ENCODE data around the gene B3GLCT. TPM values are rescaled to one million over a fixed set of nuclear protein-coding genes. Genes with fewer than 3 reads are reported as not detected.

B3GLCT gene
- total and polyA plus RNA-seq, 9 donors: 4.1 to 10.8 (median 7.9) TPM

GRCh38 chr13:31221057-31221456, 21.3 kb downstream of the B3GLCT start:
- Histone ChIP-seq H3K9me3 (no peaks in the 10 kb centered on the region), H3K36me3 (no peaks in the 10 kb centered on the region), H3K4me1 (ENCODE audit: insufficient read depth) (no peaks in the 10 kb centered on the region), H3K27me3 (no peaks in the 10 kb centered on the region), H3K27ac (no peak overlapping the region), H3K4me3 (no peak overlapping the region)
- WGBS, 3 donors: 74 to 94% (median 87%) methylated on average over 3 of the region's 3 CpGs
- TF ChIP-seq POLR2A (IDR thresholded peaks at IDR 0.05) (no peak), CTCF (IDR thresholded peaks at IDR 0.05) (no peak), EP300 (IDR thresholded peaks at IDR 0.05) (no peak)
- intact Hi-C loops (cut with DNase I): no loop called here
- DNase-seq: no peak

- TF ChIP-seq CTCF (IDR thresholded peaks at IDR 0.05): no peak
- intact Hi-C loops (cut with DNase I): no loop called here
- Histone ChIP-seq H3K4me3 (no peak overlapping the region), H3K4me1 (ENCODE audit: insufficient read depth) (no peaks in the 10 kb centered on the region), H3K27ac (no peak overlapping the region), H3K27me3 (no peaks in the 10 kb centered on the region), H3K9me3 (no peaks in the 10 kb centered on the region), H3K36me3 (no peaks in the 10 kb centered on the region)
- 94% methylated on average over 7 of the region's 7 CpGs for WGBS, 3 donors
- no peak for DNase-seq
Measured at GRCh38 chr13:31223215-31223614, 23.4 kb downstream of the B3GLCT start.

- H3K27me3 ChIP-seq: no peaks in the 10 kb centered on the region
- WGBS, 3 donors: 78 to 82% (median 79%) methylated on average over 2 of the region's 2 CpGs
- DNase-seq: no peak
- H3K4me3 ChIP-seq: no peak overlapping the region
- H3K4me1 ChIP-seq (ENCODE audit: insufficient read depth): no peaks in the 10 kb centered on the region
- intact Hi-C loops (cut with DNase I): no loop called here
- no peaks in the 10 kb centered on the region for H3K9me3 ChIP-seq
- H3K27ac ChIP-seq: no peak overlapping the region
- TF ChIP-seq CTCF (IDR thresholded peaks at IDR 0.05) (no peak), POLR2A (IDR thresholded peaks at IDR 0.05) (no peak), EP300 (IDR thresholded peaks at IDR 0.05) (no peak)
- H3K36me3 ChIP-seq: no peaks in the 10 kb centered on the region
Measured at GRCh38 chr13:31223640-31224039, 23.9 kb downstream of the B3GLCT start.

- Histone ChIP-seq H3K36me3 (no peaks in the 10 kb centered on the region), H3K4me1 (ENCODE audit: insufficient read depth) (no peaks in the 10 kb centered on the region), H3K27ac (no peak overlapping the region), H3K9me3 (no peaks in the 10 kb centered on the region), H3K27me3 (no peaks in the 10 kb centered on the region), H3K4me3 (no peak overlapping the region)
- TF ChIP-seq EP300 (IDR thresholded peaks at IDR 0.05) (no peak), CTCF (IDR thresholded peaks at IDR 0.05) (no peak), POLR2A (IDR thresholded peaks at IDR 0.05) (no peak)
- WGBS, 3 donors: 83 to 89% (median 89%) methylated on average over 5 of the region's 5 CpGs
- intact Hi-C loops (cut with DNase I): no loop called here
- no peak for DNase-seq
Measured at GRCh38 chr13:31224174-31224669, 24.4 kb downstream of the B3GLCT start.

Measured in ovary (tissue), 9 donors.